ENCODE results near the gene AKT1.

AKT1 gene

DNA sequence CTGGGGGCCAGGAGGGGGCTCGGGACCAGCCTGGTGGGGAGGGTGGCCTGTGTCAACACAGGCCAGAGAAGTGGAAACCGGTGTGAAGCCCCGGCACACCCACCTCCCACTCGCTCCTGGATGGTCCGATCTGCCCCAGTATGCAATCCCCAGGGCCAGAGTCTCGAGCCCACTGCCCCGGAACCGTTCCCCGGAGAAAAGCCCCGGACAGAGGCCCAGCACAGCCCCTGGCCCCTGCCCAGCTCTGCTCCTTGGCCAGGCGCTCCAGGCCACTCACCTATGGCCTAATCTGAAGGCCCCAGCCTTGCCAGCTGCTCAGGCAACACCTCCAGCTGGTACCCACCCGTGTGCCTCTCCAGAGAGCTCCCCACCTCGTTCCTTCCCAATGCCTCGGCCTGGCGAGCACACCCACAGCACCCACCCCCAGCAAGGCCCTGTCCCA is 17.7 kb downstream of the AKT1 start:
- DNase-seq = no peak
- in situ Hi-C loops (cut with MboI; ENCODE audit: low pct_unique_long_range_greater_than_20kb, low sequenced_read_pairs) = no loop called here

DNA sequence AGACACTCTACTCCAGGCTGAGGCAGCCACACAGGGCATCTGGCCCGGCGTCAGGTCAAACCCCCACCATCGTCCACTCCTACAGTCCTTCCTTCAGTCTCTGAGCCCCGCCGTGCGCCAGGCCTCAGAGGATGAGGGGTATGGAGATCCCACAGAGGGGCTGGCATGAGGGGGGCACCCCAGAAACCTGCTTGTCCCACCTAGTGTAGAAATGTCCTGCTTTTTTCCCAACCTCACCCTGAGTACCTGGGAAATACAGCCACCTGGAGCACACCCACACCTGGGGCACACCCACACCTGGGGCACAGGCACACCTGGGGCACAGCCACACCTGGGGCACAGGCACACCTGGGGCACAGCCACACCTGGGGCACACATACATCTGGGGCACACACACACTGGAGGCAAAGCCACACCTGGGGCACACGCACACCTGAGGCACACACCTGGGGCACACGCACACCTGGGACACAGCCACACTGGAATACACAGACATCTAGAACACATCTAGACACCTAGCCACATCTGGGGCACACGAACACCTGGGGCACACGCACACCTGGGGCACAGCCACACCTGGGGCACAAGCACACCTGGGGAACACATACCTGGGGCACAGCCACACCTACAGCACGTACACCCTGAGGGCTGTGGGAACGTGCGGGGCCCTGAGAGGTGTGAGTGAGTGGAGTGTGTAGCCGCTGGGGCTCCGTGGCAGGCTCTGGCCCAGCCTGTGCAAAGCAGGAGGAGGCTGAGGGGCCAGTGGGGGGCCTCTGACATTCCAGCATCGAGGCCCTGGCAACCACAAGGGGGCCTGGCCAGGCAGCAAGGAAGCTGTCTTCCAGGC is 18.4 kb downstream of the AKT1 start:
- DNase-seq = no peak
- in situ Hi-C loops (cut with MboI; ENCODE audit: low pct_unique_long_range_greater_than_20kb, low sequenced_read_pairs) = no loop called here

DNA sequence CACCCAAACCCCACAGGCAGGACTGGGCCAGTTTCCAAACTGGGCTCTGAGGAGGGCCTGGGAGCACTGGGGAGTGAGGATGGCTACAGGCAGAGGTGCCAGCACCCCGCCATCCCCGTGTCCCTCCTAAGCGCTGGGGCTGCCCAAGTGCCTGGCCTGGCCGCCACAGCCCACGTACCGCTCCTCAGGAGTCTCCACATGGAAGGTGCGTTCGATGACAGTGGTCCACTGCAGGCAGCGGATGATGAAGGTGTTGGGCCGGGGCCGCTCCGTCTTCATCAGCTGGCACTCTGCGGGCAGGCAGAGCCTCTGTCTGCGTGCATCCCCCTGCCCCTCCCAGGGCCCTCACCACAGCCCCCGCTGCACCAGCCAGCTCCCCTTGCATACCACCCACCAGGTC is 19.1 kb downstream of the AKT1 start:
- no peak for DNase-seq
- in situ Hi-C loops (cut with MboI; ENCODE audit: low pct_unique_long_range_greater_than_20kb, low sequenced_read_pairs) = no loop called here

DNA sequence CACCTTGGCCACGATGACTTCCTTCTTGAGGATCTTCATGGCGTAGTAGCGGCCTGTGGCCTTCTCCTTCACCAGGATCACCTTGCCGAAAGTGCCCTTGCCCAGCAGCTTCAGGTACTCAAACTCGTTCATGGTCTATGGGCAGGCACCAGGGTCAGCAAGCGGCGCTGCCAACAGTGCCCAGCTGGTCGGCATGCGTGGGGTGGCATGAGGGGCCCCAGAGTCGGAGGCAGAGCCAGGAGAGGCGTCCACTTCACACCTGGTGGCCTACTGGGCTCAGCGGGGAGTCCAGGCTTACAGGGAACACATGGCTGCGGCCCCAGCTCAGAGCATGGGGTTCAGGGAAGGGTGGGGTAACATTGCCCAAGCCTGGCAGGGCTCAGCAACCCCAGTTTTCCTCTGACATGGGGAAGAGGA is 20.5 kb downstream of the AKT1 start:
- DNase-seq = no peak
- in situ Hi-C loops (cut with MboI; ENCODE audit: low pct_unique_long_range_greater_than_20kb, low sequenced_read_pairs) = no loop called here

DNA sequence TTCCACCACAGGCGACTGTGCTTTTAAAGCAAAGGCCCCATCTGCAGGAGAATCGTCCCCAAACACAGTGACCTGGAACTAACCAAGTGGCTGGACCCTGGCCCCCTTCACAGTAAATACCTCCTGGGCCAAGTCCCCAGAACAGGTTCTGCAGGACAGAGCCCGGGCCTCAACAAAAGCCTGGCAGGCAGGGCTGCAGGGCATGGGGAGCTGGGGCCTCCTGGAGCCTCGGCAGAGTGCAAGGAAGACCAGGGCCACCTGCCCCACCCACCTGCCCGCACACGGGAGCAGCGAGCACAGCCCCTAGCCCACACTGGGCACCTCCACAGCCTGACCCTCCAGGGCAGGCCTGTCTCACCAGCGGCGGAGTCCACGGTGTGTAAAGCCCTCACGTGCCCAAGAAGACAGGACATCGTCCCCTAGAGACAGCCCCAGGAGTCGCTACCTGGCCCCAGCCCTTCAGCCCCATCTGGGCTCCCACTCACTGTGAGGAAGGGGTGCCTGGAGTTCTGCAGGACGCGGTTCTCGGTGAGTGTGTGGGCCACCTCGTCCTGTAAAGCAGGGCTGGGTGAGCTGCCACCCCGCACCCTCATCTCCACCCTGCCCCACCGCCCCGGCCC is 21.0 kb downstream of the AKT1 start:
- DNase-seq = no peak
- in situ Hi-C loops (cut with MboI; ENCODE audit: low pct_unique_long_range_greater_than_20kb, low sequenced_read_pairs) = no loop called here

DNA sequence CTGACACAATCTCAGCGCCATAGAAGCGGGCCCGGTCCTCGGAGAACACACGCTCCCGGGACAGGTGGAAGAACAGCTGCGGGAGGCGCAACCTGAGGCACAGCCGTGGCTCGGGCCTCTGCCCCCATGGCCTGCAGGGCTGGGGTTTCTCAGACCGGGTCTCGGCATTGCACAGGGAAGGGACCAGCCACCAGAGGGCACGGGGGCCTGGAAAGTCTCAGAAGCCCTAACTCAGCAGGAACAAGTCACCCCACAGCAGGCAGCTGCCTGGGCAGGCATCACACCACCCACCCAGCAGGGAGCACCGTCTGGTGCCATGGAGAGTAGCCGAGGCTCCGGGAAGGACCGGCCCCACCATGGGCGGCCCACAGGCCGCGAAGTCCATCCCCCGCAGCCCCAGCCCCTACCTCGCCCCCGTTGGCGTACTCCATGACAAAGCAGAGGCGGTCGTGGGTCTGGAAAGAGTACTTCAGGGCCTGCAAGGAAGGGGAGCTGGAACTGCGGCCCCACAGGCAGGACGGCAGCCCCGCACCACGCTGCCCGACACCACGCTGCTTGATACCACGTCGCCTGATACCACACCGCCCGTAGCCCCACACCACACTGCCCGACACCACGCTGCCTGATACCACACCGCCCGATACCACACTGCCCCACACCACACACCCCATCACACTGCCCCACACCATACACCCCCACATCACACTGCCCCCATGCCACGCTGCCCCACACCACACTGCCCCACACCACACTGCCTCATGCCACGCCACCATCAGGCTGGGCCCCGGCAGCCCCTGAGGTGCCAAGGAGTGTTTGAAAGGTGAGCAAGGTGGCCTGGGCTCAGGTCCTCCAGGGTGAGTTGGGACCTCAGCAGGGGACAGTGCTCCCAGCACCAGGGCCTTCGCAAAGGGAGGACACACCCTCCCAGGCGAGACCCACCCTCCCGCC is 21.8 kb downstream of the AKT1 start:
- in situ Hi-C loops (cut with MboI; ENCODE audit: low pct_unique_long_range_greater_than_20kb, low sequenced_read_pairs) = no loop called here
- DNase-seq = no peak

DNA sequence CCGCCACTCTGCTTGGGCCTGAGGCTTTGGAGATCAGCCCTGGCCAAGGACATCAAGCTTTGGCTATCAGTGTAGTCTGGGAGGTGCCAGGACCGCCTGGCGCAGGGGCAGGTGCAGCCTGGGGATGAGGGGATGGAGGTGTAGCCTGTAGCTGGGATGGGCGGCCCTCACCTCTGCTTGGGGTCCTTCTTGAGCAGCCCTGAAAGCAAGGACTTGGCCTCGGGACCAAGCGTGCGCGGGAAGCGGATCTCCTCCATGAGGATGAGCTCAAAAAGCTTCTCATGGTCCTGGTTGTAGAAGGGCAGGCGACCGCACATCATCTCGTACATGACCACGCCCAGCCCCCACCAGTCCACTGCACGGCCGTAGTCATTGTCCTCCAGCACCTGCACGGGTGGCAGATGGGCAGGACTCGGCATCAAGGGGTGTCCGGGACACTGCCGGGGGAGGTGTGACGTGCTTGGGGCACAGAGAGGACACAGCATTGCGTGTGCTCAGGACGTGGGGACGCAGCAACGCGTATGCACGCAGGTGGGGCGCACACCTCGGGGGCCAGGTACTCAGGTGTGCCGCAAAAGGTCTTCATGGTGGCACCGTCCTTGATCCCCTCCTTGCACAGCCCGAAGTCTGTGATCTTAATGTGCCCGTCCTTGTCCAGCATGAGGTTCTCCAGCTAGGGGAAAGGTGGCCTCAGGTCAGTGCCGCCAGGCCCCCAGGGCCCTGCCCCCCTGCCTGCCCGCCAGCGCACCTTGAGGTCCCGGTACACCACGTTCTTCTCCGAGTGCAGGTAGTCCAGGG is 22.6 kb downstream of the AKT1 start:
- in situ Hi-C loops (cut with MboI; ENCODE audit: low pct_unique_long_range_greater_than_20kb, low sequenced_read_pairs) = no loop called here
- no peak for DNase-seq

DNA sequence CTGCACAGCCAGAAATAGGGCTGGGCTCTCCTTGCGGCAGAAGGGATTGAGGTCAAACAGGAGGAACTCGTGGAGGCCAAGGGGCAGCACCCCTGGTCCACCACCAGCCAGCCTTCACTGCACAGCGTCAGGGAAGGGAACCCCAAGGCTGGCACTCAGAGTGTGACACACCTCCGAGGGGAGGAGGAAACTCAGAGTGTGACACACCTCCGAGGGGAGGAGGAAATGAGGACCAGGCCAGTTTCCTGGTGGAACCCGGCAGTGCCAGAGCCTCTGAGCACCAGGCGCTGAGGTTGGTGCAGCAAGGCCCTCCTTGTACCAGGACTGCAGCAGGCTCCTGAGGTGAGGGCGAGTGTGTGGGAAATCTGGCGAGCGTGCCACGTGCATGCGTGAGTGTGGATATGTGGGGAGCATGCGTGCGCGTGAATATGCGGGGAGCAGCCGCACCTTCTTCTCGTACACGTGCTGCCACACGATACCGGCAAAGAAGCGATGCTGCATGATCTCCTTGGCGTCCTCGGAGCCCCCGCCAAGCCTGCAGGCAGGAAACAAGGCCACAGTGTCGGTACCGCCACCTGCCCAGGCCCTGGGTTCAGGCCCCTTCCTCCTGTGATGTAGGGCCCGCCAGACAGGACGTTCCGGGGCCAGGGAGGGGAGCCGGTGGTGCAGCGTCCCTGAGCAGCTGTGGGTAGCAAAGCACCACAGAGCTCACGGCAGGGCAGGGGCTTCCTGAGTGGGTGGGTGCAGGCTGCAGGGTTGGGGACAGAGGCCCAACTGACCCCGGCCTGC is 23.4 kb downstream of the AKT1 start:
- in situ Hi-C loops (cut with MboI; ENCODE audit: low pct_unique_long_range_greater_than_20kb, low sequenced_read_pairs) = no loop called here
- no peak for DNase-seq

DNA sequence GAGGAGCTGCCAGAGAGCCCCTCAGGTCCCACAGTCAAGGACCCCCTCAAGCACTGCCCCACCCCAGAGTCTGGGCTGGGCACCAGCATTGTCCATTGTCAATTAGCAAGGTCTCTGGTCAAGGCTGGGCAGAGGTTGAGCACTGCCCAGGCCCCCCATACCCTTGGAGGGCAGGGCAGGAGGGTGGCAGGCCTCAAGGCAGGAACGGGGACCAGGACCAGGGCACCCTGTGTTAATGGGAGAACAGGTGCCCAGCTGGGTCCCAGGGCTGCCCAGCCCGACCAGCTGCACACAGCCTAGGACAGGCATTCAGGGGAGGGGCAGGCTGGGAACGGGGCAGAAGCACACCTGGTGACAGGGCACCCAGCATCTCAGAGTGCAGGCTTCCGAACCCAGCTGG is 24.2 kb downstream of the AKT1 start:
- no peak for DNase-seq
- in situ Hi-C loops (cut with MboI; ENCODE audit: low pct_unique_long_range_greater_than_20kb, low sequenced_read_pairs) = no loop called here

DNA sequence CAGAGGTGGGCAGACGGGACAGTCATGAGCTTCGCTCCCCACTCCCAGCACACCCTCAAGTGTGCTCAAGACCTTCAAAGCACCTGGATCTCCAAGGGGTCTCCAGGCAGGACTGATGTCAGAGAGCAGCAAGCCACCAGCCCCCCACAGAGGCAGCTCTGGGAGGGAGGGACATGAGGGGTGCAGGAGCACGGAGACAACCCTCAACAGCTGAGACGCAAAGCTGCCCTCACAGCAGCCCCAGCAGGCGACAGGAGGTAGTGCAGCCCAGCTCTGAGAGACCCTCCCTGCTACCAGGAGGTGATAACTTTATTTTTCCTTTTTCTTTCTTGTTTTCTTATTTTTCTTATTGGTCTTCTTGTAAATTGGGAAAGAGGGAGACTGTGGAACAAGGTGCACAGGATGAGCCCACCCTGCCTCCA is 24.7 kb downstream of the AKT1 start:
- in situ Hi-C loops (cut with MboI; ENCODE audit: low pct_unique_long_range_greater_than_20kb, low sequenced_read_pairs) = no loop called here

DNA sequence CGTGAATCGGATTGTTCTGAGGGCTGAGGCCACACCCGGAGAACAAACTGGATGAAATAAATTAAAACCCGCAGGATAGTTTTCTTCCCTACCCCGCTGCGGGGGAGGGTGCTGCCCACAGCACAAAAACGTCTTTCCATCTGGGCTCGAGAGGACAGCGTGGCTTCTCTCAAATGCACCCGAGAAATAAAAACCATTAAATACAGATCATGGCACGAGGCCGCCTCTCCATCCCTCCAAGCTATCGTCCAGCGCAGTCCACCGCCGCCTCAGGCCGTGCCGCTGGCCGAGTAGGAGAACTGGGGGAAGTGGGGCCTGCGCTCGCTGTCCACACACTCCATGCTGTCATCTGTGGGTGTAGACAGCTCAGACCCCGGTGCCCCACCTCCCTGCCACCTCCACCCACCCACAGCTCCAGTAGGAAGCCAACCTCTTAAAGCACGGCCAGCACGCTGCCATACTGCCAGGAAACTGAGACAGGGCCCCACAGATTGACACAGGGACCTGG is 25.4 kb downstream of the AKT1 start:
- no peak for DNase-seq
- in situ Hi-C loops (cut with MboI; ENCODE audit: low pct_unique_long_range_greater_than_20kb, low sequenced_read_pairs) = no loop called here

More for the DNA sequence above, 24.7 kb downstream of the AKT1 start:
- DNase-seq = peak; percentile 41

DNA sequence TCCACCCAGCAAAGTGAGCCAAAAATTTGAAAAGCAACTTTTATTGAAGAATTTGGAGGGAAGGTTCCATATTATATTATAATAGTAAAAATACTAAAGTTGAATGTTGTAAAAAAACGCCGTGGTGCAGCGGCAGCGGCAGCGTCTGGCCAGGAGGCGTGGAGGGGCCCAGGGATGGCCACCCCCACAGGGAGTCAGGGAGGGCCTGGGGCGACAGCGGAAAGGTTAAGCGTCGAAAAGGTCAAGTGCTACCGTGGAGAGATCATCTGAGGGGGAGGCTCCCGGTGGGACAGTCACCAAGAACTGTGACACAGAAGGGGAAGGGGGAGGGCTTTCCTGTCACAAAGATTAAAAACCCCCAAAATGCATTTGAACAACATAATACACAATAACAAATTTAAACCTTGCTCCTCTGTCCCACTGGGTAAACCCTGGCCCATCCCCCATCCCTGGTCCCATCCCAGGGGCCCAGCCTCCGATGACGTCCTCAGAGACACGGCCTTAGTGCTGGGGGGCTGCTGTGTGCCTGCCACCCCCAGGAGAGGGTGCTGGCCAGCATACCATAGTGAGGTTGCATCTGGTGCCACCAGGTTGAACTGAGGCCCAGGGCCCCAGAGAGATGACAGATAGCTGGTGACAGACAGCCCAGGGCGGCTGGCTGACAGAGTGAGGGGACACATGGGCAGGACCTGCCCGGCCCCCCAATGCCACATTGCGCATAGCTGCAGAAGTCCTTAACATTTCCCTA is 26.1 kb downstream of the AKT1 start:
- no peak for DNase-seq
- in situ Hi-C loops (cut with MboI; ENCODE audit: low pct_unique_long_range_greater_than_20kb, low sequenced_read_pairs) = no loop called here

DNA sequence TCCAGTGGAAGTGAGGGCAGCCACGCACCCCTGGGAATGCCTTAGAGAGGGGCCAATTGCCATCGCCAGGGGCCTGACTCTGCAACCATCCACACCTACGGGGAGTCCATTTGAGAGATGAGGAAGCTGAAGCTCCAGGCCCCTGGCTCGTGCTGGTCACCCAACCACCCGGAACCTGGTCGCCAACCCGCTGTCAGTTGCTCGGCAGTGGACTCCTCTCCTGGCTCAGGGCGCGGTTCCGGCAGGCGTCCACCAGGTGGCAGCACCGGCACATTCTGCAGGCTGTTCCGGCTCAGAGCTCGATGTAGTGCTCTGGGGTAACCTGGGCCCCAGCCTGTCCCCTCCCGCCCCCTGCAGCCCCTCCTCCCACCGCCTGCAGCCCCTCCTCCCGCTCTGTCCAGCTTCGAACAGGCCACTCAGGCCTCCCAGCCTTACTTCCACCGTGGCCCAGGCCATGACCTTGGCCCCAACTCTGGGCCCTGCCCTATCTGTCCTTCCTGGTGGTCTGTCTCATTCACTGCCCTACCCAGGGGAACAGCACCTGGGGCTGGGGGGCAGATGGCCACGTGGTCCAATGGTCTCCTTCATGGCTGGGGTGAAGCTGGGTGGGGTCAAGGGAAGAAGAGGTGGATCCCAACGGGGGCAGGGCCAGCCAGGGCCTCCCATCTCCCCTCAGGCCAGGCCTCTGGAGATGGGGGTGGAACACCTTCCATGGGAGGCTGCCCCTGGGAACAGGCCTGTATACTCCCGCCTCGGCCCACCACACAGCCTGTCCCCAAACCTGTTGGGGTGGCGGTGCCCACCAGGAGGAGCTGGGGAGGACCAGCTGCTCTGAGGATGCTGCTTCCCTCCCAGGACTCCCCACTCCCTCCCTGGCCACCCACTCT is 26.9 kb downstream of the AKT1 start:
- DNase-seq = peak; percentile 85
- in situ Hi-C loops (cut with MboI; ENCODE audit: low pct_unique_long_range_greater_than_20kb, low sequenced_read_pairs) = no loop called here

DNA sequence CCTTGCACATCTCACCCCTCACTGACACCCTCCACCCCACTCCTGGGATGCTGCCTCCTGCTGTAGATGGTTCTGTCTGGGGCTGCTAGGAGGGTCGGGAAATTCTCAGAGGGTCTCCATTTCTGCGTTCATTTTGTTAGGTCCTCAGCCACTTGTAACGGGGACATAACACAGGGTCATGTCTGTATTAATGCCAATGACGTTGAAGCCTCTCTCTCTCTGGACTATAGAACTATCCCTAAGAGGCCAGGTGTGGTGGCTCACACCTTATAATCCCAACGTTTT is 28.0 kb downstream of the AKT1 start:
- in situ Hi-C loops (cut with MboI; ENCODE audit: low pct_unique_long_range_greater_than_20kb, low sequenced_read_pairs) = no loop called here
- DNase-seq = no peak

DNA sequence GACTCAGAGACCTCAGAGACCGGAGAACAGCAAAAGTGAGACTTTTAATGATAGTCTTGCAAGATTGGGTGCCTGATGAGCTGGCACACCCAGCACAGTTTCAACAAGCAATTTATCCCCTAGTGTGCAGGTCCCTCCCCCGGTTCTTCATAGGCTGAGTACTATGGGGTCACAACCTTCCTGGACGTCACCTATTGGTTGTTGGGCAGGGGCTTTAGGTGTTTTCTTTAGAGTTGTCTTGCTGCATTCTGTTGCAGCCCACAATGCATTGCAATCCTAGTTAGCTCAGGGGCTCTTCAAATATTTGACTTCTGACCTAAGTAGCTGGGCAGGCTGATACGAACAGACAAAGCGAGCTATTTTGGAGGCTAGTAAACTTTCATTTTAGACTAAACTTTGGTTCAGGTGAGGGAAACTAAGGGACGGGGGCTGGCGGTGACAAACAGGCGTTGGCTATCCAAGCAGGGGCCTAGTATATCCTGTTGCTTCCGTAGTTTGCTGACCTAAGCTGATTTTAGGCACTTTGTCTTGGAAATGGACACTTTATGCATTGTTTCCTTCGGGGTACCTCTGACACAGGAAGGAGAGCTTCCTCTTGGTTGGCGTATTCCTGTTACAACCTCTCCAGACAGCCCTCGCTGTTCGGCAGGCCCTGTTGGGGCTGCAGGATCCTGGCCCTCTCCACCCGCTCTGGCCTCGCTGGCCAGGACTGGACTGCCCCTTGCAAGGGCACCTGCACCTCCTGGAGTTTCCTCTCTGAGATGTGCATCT is 28.5 kb downstream of the AKT1 start:
- DNase-seq = no peak
- in situ Hi-C loops (cut with MboI; ENCODE audit: low pct_unique_long_range_greater_than_20kb, low sequenced_read_pairs) = no loop called here

DNA sequence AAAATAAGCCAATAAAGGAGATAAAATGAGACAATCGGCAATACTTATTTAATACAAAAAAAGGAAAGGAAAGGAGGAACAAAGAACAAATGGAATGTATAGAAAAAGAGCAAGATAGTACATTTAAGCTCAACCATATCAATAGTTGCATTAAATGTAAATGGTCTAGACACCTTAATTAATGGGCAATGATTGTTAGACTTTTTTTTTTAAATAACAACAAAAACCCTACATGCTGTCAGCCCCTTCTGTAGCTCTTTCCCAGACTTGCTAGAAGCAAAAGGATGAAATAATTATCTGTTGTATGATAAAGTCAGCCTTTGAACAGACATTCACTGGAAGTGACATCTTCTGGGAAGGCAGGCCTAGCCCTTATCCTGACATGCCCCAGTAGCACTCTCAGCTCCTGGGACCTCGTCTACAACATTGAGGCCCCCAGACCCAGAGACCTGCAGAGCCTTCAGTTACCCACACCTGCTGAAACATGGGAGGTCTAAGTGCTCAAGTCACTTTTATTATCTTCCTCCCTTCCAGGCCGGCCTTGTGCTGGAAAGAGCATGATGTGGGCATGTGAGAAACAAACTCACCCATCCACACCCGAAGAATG is 29.2 kb downstream of the AKT1 start:
- in situ Hi-C loops (cut with MboI; ENCODE audit: low pct_unique_long_range_greater_than_20kb, low sequenced_read_pairs) = no loop called here
- DNase-seq = no peak
